Measurements from ENCODE around the gene IMMP2L. TPM values are rescaled to one million over a fixed set of nuclear protein-coding genes. Genes with fewer than 3 reads are reported as not detected.

The IMMP2L gene
- total and polyA plus RNA-seq, 4 donors, result 9.2 to 34.7 (median 11.1) TPM

DNA sequence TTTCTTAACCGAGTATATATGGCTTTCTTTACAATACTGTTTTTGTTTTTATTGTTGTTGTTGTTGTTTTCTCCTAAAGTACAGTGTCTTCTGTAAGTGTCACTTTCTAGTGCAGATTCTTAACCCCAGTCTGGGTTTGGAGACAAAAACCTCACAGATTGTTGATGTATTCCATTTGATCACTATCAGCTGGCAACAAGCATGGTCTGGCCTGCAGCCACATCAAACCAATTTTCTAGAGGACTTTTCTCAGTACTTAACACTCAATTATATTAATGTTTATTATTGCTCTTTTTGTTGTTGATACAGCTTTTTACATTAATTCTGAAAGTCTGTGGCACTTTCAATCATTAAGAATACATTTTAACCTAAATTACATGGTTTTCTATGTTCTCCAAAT lies 454.3 kb downstream of the IMMP2L start:
- Histone ChIP-seq H3K4me1 (ENCODE audit: control insufficient read depth in 5 of 5, insufficient read depth in 5 of 5, low read length in 5 of 5) (peaks cover 0 to 46% (median 7%) of the 10 kb centered on the region in 5 donors), H3K27ac (ENCODE audit: low read depth in 1 of 2, low read length in 1 of 2) (no peak overlapping the region), H3K4me3 (no peak overlapping the region), H3K27me3 (ENCODE audit: control insufficient read depth in 3 of 3, insufficient read depth in 3 of 3, low read length in 2 of 3) (no peaks in the 10 kb centered on the region), H3K9ac (ENCODE audit: insufficient read depth in 1 of 2, low read length in 2 of 2) (no peak overlapping the region), H3K9me3 (ENCODE audit: control insufficient read depth in 4 of 4, insufficient read depth in 3 of 4, low read length in 3 of 4) (no peaks in the 10 kb centered on the region), H3K36me3 (ENCODE audit: control insufficient read depth in 4 of 4, insufficient read depth in 4 of 4, low read length in 4 of 4) (no peaks in the 10 kb centered on the region)
- TF ChIP-seq, protein P1, sequence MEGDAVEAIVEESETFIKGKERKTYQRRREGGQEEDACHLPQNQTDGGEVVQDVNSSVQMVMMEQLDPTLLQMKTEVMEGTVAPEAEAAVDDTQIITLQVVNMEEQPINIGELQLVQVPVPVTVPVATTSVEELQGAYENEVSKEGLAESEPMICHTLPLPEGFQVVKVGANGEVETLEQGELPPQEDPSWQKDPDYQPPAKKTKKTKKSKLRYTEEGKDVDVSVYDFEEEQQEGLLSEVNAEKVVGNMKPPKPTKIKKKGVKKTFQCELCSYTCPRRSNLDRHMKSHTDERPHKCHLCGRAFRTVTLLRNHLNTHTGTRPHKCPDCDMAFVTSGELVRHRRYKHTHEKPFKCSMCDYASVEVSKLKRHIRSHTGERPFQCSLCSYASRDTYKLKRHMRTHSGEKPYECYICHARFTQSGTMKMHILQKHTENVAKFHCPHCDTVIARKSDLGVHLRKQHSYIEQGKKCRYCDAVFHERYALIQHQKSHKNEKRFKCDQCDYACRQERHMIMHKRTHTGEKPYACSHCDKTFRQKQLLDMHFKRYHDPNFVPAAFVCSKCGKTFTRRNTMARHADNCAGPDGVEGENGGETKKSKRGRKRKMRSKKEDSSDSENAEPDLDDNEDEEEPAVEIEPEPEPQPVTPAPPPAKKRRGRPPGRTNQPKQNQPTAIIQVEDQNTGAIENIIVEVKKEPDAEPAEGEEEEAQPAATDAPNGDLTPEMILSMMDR (IDR thresholded peaks at IDR 0.05; ENCODE audit: control extremely low read depth, extremely low read depth), result no peak
- ATAC-seq (ENCODE audit: insufficient read depth, low FRiP score), result no peak
- 83 to 84% methylated on average over 1 of the region's 1 CpG for WGBS, 2 donors
- peak; percentile 42 to 74 (median 70) for DNase-seq

DNA sequence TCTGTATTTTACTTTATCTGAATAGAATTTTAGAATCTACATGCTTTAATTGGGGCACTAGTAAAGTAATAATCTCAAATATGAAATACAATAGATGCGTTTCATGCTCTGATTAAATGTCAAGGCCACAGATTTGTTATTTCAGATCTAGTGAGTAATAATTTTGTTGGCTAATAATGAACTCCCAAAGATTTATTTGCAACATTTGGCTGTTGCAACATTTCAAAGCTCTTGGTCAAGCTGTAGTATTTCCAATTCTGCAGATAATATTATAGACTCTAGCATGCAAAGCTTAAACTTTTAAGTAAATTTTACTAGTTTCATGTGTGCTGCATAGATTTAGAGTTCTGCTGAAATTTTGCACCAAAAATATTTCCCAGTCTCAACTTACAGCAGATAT lies 454.7 kb downstream of the IMMP2L start:
- no peak for ATAC-seq (ENCODE audit: insufficient read depth, low FRiP score)
- 69 to 77% methylated on average over 1 of the region's 1 CpG for WGBS, 2 donors
- TF ChIP-seq, protein P1 (IDR thresholded peaks at IDR 0.05; ENCODE audit: control extremely low read depth, extremely low read depth), result no peak
- no peaks in the 10 kb centered on the region for H3K9me3 ChIP-seq (ENCODE audit: control insufficient read depth in 4 of 4, insufficient read depth in 3 of 4, low read length in 3 of 4)
- no peak overlapping the region for H3K27ac ChIP-seq (ENCODE audit: low read depth in 1 of 2, low read length in 1 of 2)
- peak in 1 of 3 donors; percentile 75 for DNase-seq
- peaks cover 0 to 42% (median 7%) of the 10 kb centered on the region in 5 donors for H3K4me1 ChIP-seq (ENCODE audit: control insufficient read depth in 5 of 5, insufficient read depth in 5 of 5, low read length in 5 of 5)
- H3K9ac ChIP-seq (ENCODE audit: insufficient read depth in 1 of 2, low read length in 2 of 2), result no peak overlapping the region
- no peaks in the 10 kb centered on the region for H3K36me3 ChIP-seq (ENCODE audit: control insufficient read depth in 4 of 4, insufficient read depth in 4 of 4, low read length in 4 of 4)
- no peaks in the 10 kb centered on the region for H3K27me3 ChIP-seq (ENCODE audit: control insufficient read depth in 3 of 3, insufficient read depth in 3 of 3, low read length in 2 of 3)
- no peak overlapping the region for H3K4me3 ChIP-seq

DNA sequence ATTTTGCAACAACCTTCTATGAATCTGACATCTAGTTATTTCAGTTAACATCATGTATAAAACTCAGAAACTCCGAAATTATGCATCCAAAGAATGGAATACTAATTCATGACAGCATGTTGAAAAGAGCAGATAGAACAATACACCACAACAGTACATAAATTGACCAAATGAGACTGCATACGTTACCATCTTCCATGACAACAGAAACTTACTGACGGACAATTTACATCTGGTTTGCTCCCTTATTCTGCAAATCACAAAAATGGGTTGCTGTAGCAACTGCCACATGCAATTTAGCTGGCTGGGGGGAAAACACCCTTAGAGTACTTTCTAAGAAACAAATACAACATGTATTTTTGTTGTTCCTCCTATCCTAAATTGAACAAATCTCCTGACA lies 457.0 kb downstream of the IMMP2L start:
- Histone ChIP-seq H3K27ac (ENCODE audit: low read depth in 1 of 2, low read length in 1 of 2) (no peak overlapping the region), H3K27me3 (ENCODE audit: control insufficient read depth in 3 of 3, insufficient read depth in 3 of 3, low read length in 2 of 3) (no peaks in the 10 kb centered on the region), H3K36me3 (ENCODE audit: control insufficient read depth in 4 of 4, insufficient read depth in 4 of 4, low read length in 4 of 4) (no peaks in the 10 kb centered on the region), H3K9ac (ENCODE audit: insufficient read depth in 1 of 2, low read length in 2 of 2) (no peak overlapping the region), H3K4me1 (ENCODE audit: control insufficient read depth in 5 of 5, insufficient read depth in 5 of 5, low read length in 5 of 5) (peaks cover 0 to 42% (median 7%) of the 10 kb centered on the region in 5 donors), H3K4me3 (no peak overlapping the region), H3K9me3 (ENCODE audit: control insufficient read depth in 4 of 4, insufficient read depth in 3 of 4, low read length in 3 of 4) (no peaks in the 10 kb centered on the region)
- ATAC-seq (ENCODE audit: insufficient read depth, low FRiP score) (no peak), DNase-seq (no peak)
- WGBS, 2 donors, result 85 to 86% methylated on average over 3 of the region's 3 CpGs
- TF ChIP-seq, protein P1 (IDR thresholded peaks at IDR 0.05; ENCODE audit: control extremely low read depth, extremely low read depth), result no peak

DNA sequence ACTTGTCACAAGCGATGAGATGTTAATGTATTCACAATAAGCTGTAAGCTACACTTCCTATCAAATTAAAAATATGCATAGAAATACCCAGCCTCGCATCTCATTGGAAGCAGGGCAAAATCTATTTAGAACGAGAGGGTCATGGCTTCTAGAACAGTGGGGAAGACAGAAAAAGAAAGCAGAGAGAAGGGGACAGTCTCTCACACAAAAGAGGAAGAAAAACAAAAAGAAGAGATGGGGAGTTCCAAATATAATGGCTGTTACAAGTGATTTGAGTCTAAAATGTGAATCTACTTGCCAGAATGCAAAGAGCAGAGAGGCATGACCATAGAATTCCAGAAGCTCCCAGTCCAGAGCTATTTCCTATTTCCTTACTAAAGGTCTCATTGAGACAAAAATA lies 457.6 kb downstream of the IMMP2L start:
- Histone ChIP-seq H3K9ac (ENCODE audit: insufficient read depth in 1 of 2, low read length in 2 of 2) (no peak overlapping the region), H3K9me3 (ENCODE audit: control insufficient read depth in 4 of 4, insufficient read depth in 3 of 4, low read length in 3 of 4) (no peaks in the 10 kb centered on the region), H3K4me1 (ENCODE audit: control insufficient read depth in 5 of 5, insufficient read depth in 5 of 5, low read length in 5 of 5) (peaks cover 0 to 41% (median 7%) of the 10 kb centered on the region in 5 donors), H3K27ac (ENCODE audit: low read depth in 1 of 2, low read length in 1 of 2) (no peak overlapping the region), H3K27me3 (ENCODE audit: control insufficient read depth in 3 of 3, insufficient read depth in 3 of 3, low read length in 2 of 3) (no peaks in the 10 kb centered on the region), H3K36me3 (ENCODE audit: control insufficient read depth in 4 of 4, insufficient read depth in 4 of 4, low read length in 4 of 4) (no peaks in the 10 kb centered on the region), H3K4me3 (no peak overlapping the region)
- TF ChIP-seq, protein P1 (IDR thresholded peaks at IDR 0.05; ENCODE audit: control extremely low read depth, extremely low read depth), result no peak
- 89 to 91% methylated on average over 3 of the region's 3 CpGs for WGBS, 2 donors
- ATAC-seq (ENCODE audit: insufficient read depth, low FRiP score) (no peak), DNase-seq (no peak)

Measured in lung (tissue), 12 donors.